NCI-H2029 (cell line): Measurements from ENCODE around the gene HCK.
"Not testable (repeated sequence)": the region's sequence is repeated elsewhere in the genome, so short reads cannot be mapped to it uniquely, and the experiment has no call there.

ENCODE experiments used
- DNase-seq: peaks from one replicate; lab custom pipeline; 2025; lab: John Stamatoyannopoulos, UW

Gene HCK

GRCh38 chr20:32108814-32109391 lies 56.9 kb downstream of the HCK start:
- no peak for DNase-seq

GRCh38 chr20:32109392-32110172 lies 57.5 kb downstream of the HCK start, which contains the start of gene TM9SF4:
Gene TM9SF4, plus strand, starts transcription at chr20:32109714. Its CDS starts 27 bp downstream, at chr20:32109741.
- DNase-seq: peak; percentile 97

DNA sequence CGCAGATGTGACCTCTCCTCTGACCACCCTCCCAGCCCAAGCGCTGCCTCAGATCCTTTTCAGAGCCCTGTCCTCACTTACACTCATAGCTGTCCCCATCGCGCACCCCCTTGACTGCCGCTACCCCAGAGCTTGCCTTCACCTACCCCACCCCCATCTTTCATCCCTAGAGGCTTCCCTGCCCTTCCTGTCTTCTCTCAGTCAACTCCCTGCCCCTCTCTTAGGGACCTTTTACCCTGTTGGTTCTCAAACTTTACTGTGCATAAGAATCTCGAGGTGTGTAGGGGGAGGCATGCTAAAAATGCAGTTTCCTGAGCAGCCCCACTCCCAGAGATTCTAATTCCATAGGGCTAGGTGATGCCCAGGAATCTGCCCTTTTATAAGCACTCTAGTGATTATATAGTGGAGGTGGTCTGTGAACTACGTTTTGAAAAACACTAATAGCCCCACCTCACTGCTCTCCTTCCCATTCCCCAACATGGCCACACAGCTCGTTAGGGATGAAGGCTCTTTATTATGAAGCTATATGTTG lies 58.2 kb downstream of the HCK start:
- DNase-seq: no peak

DNA sequence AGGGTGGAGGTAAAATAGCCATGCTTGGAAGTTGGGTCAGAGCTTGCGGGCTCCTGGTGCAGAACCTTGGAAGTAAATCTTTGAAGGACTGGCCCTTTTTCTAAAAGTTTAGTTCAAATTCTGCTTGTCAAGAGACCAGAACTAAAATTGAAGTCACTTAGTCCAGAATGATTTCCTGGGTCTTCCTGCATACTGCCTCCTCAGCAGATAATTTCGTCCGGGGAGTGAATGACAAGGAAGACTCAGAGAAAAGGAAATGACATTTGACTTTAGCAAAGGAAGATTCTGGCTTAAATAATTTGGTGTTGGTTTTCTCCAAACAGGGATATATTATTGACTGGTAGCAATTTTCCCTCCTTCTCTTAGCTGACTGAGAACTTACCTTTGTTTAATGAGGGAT lies 58.7 kb downstream of the HCK start:
- DNase-seq: no peak

DNA sequence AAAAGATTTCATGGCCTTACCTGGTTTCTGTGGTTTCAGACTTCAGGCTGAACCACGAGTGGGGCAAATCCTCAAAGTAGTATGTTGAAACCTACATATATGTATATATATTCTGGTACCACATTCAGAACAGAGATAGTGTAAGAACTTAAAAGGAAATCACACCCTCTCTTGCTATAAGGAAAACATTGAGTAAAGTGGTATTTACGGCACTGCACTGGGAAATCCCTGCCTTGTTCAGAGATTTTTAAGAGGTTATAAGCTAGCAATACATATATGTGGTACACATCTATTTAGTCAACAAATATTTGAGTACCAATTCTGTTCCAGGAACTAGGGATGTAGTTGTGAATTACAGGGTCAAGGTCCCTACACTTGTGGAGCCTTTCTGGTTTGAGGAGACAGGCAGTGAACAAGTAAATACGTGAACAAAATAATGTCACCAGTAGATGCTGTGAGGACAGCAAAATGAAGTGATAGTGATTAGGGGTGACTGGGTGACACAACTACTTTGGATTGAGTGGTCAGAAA lies 59.2 kb downstream of the HCK start:
- DNase-seq: no peak

DNA sequence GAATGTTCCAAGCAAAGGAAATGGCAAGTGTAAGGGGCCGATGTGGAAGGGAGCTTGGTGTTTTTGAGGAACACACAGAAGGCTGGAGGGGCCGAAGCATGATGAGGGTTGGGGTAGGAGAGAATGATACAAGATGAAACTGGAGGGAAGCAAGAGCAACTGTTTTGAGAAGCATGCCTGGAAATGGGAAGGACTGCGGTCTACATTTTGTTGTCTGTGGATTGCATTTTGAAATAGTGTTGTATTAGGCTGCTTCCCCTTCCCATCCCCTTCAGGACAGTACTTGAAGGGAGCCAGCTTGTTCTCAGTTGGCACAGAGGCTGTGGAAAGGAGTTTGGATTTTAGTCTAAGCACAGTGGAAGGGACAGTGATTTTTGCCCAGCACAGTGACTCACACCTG lies 59.7 kb downstream of the HCK start:
- DNase-seq: no peak

DNA sequence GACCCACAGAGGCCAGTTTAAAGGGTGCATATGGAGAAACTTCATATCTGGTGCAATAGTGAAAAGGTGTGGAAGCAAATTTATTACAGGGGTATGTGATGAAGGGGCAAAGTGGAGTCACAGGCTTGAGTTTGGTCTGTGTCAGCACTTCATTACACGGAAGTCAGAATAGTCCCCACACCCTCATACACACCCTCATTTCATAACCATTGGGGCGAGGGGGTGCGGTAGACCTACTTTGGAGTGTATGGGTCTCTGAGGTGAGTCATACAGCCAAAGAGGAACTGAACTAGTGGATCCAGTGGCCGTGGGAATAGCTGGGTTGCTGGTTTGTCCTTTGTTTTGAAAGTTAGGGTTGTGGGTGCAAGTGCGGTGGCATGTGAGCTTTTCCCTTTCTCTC lies 60.8 kb downstream of the HCK start:
- no peak for DNase-seq

DNA sequence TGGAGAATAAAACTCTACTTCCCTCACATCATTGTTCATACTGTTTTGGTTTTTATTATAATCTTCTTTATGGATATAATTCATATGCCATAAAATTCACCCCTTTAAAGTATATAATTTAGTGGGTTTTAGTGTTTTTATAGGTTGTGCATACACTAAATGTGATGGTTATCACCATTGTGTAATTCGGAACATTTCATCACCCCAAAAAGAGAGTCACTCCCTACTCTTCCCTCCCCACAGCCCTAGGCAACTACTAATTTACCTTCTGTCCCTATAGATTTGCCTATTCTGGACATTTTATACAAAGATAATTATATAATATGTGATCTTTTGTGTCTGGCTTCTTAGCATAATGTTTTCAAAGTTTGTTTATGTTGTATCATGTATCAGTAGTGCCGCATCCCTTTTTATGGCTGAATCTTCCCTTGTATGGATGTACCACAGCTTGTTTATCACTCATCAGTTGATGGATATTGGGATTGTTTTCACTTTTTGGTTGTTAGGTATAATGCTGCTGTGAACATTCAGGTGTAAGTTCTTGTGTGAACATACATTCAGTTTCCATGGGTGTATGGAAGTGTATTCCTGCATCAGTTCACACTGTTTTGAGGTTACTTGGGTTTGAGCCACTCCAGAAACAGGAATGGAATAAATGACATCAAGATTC lies 61.7 kb downstream of the HCK start:
- DNase-seq: no peak

DNA sequence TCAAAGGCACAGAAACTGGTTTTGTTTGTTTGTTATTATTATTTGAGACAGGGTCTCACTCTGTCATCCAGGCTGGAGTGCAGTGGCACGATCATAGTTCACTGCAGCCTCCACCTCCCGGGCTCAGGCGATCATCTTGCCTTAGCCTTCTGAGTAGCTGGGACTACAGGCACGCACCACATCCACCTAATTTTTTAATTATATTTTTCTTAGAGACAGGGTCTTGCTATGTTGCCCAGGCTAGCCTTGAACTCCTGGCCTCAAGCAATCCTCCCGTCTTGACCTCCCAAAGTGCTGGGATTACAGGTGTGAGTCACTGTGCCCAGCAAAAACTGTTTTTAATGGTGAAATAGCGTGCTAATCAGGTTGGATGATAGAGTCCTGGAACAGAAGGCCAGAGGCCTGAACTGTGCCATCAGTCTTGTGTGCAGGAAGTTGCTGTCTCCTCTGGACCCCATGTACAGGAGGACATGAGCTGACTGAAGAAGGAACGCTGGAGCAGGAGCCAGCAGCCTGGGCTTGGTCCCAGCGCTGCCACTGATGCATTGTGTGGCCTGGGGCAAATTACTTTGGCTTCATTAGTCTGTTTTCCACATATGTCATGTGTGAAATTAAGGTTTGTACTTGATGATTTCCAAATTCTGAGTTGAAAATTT lies 62.4 kb downstream of the HCK start:
- no peak for DNase-seq

- no peak for DNase-seq
Observed at GRCh38 chr20:32115211-32115767, 63.2 kb downstream of the HCK start.

- DNase-seq: no peak
Observed at GRCh38 chr20:32116079-32116521, 64.1 kb downstream of the HCK start.

- not testable (repeated sequence) for DNase-seq
Observed at GRCh38 chr20:32116796-32117195, 64.8 kb downstream of the HCK start.

DNA sequence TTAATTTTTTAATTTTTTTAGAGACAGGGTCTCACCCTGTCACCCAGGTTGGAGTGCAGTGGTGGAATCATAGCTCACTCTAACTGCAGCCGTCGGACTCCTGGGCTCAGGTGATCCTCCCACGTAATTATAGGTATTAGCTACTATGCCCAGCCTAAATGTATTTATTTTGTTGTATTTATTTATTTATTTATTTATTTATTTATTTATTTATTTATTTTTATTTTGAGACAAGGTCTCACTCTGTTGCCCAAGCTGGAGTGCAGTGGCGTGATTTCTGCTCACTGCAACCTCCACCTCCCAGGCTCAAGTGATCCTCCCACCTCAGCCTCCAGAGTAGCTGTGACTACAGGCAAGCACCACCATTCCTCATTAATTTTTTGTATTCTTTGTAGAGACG lies 66.4 kb downstream of the HCK start:
- not testable (repeated sequence) for DNase-seq

- DNase-seq: no peak
Observed at GRCh38 chr20:32119734-32120133, 67.7 kb downstream of the HCK start.

DNA sequence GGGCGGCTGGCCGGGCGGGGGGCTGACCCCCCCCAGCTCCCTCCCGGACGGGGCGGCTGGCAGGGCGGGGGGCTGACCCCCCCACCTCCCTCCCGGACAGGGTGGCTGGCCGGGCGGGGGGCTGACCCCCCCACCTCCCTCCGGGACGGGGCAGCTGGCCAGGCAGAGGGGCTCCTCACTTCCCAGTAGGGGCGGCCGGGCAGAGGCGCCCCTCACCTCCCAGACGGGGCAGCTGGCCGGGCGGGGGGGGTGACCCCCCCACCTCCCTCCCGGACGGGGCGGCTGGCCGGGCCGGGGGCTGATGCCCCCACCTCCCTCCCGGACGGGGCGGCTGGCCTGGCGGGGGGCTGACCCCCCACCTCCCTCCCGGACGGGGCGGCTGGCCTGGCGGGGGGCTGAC lies 69.9 kb downstream of the HCK start:
- not testable (repeated sequence) for DNase-seq

DNA sequence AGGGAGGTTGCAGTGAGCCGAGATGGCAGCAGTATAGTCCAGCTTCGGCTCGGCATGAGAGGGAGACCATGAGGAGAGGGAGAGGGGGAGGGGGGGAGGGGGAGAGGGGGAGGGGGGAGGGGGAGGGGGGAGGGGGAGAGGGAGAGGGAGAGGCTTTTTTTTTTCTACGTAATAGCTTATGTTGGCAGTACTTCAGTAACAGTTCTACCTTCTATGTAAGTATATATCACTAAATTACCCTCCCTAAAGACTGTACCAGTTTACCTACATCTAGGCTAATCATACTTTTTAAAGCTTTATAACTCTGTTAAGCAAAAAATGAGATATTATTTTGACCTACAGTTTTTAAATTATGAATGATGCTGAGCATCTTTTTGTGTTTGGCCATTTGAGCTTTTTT lies 71.0 kb downstream of the HCK start:
- DNase-seq: no peak

GRCh38 chr20:32124916-32125454 lies 72.9 kb downstream of the HCK start:
- no peak for DNase-seq

DNA sequence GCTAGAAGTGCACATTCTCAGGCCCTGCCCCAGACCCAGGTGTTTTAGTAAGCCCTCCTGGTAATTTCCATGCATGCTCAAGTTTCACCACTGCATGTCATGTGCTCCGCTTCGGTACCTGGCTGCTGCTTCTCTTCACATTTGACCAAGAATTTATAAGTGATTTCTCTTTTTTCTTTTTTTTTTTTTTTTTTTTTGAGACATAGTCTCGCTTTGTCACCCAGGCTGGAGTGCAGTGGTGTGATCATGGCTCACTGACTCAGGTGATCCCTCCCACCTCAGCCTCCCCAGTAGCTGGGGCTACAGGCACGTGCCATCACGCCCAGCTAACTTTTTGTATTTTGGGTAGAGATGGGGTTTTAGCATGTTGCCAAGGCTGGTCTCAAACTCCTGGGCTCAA lies 73.5 kb downstream of the HCK start:
- DNase-seq: no peak

GRCh38 chr20:32126919-32127318 lies 74.9 kb downstream of the HCK start:
- no peak for DNase-seq

DNA sequence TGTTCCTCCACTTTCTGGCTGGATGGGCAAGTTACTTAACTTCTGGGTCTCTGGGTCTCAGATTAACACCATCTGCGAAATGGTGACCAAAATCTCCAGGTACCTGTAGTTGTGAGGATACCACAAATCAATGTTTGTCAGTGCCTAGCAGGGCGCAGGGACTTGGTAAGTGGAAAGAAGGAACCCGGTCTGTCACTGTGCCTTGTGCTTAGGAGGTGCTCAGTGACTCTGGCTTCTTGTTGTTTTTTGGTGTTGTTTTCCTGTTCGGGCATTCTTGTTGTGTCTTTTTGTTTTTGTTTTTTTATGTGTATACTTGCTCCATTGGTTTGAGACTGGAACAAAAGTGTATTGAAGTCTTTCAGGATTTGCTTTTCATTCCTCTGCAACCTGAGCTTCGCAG lies 75.3 kb downstream of the HCK start:
- DNase-seq: no peak

DNA sequence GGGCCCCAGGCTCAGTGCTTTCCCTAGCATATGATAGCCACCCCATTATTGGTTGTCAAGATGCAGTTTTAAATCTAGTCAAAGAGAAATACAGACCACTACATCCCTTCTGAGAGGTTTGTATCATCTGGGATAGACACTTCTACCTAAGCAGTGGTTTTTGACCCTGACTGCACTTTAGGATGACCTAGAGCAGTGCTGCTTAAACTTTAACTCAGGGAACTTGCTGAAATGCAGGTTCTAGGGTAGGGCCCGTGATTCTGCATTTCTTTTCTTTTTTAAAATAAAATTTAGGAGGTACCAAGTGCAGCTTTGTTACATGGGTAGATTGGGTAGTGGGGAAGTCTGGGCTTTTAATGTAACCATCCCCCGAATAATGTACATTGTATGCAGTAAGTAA lies 76.1 kb downstream of the HCK start:
- DNase-seq: no peak

DNA sequence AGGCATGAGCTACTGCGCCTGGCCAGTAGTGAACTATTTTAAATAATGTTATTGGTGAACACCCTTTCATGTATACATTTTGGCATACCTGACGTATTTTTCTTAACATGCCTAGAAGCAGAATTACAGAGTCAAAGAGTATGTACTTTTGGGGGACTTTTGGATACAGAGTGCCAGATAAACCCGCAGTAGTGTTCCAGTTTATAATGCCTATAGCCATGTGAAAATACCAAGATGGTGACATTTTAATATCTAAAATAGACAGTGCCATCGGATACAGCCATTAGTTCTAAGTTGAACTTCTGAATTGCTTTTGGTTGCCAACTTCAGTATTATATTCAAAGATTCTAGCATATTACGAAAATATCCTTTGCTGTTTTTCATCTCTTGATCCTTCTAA lies 77.8 kb downstream of the HCK start:
- DNase-seq: no peak
